NB4 (cell line): Measurements from ENCODE around the gene MT1F.
"Not testable (repeated sequence)": the region's sequence is repeated elsewhere in the genome, so short reads cannot be mapped to it uniquely, and the experiment has no call there.

ENCODE experiments used
- DNase-seq: peaks from one replicate; pipeline ENCODE4 v3.0.0; 2010; ENCODE audit warnings: low read depth
- H3K4me3 ChIP-seq: one replicate; pipeline ENCODE4 v1.5.1; 2011; ENCODE audit warnings: mild to moderate bottlenecking, low read depth, low read length, moderate library complexity
- CTCF ChIP-seq: IDR thresholded peaks from one replicate; pipeline ENCODE4 v1.5.1; 2012; ENCODE audit warnings: low read depth, low read length
- MAX ChIP-seq: IDR thresholded peaks from 2 replicates; pipeline ENCODE4 v1.6.1; 2011; ENCODE audit warnings: low read depth, low read length
- MYC ChIP-seq: IDR thresholded peaks from 2 replicates; pipeline ENCODE4 v1.6.1; 2011; ENCODE audit warnings: low read depth, low read length
- POLR2A ChIP-seq: IDR thresholded peaks from 2 replicates; pipeline ENCODE4 v1.6.1; 2011; ENCODE audit warnings: mild to moderate bottlenecking; ENCODE audit not compliant: insufficient read length; ENCODE audit errors: extremely low read depth

MT1F gene

GRCh38 chr16:56617212-56618085 is 40.3 kb upstream of the MT1F start:
- H3K4me3 ChIP-seq = peak overlapping the region; percentile 28
- TF ChIP-seq CTCF (no peak), MAX (no peak), MYC (no peak), POLR2A (no peak)
- peak; percentile 69 for DNase-seq

GRCh38 chr16:56618138-56618537 is 39.6 kb upstream of the MT1F start:
- no peak for DNase-seq
- no peak overlapping the region for H3K4me3 ChIP-seq
- TF ChIP-seq CTCF = no peak
- TF ChIP-seq POLR2A = no peak
- no peak for TF ChIP-seq MYC
- no peak for TF ChIP-seq MAX

- no peak overlapping the region for H3K4me3 ChIP-seq
- no peak for DNase-seq
- TF ChIP-seq POLR2A (no peak), MAX (no peak), MYC (no peak), CTCF (no peak)
These were observed 37.3 kb upstream of the MT1F start for GRCh38 chr16:56620339-56620897.

- DNase-seq, H3K4me3 ChIP-seq: not testable (repeated sequence)
These were observed 35.9 kb upstream of the MT1F start for GRCh38 chr16:56621665-56622445.

- DNase-seq, H3K4me3 ChIP-seq: not testable (repeated sequence)
These were observed 34.6 kb upstream of the MT1F start for GRCh38 chr16:56623184-56623583.

- DNase-seq = no peak
- no peak overlapping the region for H3K4me3 ChIP-seq
- TF ChIP-seq MAX (no peak), POLR2A (no peak), MYC (no peak), CTCF (no peak)
These were observed 34.1 kb upstream of the MT1F start for GRCh38 chr16:56623637-56624036.
